ENCODE measurements around the gene MEGF9.
A peak's percentile ranks its signal among the peaks of the same experiment; 100 is the strongest.
"Not testable (repeated sequence)": the region's sequence is repeated elsewhere in the genome, so short reads cannot be mapped to it uniquely, and the experiment has no call there.

Gene MEGF9

GRCh38 chr9:120714088-120714845 lies at the start of gene MEGF9:
Gene MEGF9 (minus strand): TSS chr9:120714470. CDS start chr9:120714358, 112 bp downstream.
- peak within 1 kb of the TSS; percentile 65 for H3K4me3 ChIP-seq (ENCODE audit: low read depth, low read length)

- no peak overlapping the region for H3K4me3 ChIP-seq (ENCODE audit: low read depth, low read length)
These were observed 46.7 kb upstream of the MEGF9 start for GRCh38 chr9:120761006-120761405.

- no peak overlapping the region for H3K4me3 ChIP-seq (ENCODE audit: low read depth, low read length)
These were observed 45.6 kb upstream of the MEGF9 start for GRCh38 chr9:120759755-120760400.

GRCh38 chr9:120758544-120758943 lies 44.3 kb upstream of the MEGF9 start:
- H3K4me3 ChIP-seq (ENCODE audit: low read depth, low read length), result no peak overlapping the region

- no peak overlapping the region for H3K4me3 ChIP-seq (ENCODE audit: low read depth, low read length)
These were observed 43.0 kb upstream of the MEGF9 start for GRCh38 chr9:120757026-120757913.

GRCh38 chr9:120756531-120756930 lies 42.3 kb upstream of the MEGF9 start:
- no peak overlapping the region for H3K4me3 ChIP-seq (ENCODE audit: low read depth, low read length)

- no peak overlapping the region for H3K4me3 ChIP-seq (ENCODE audit: low read depth, low read length)
These were observed 41.7 kb upstream of the MEGF9 start for GRCh38 chr9:120755810-120756434.

GRCh38 chr9:120755044-120755443 lies 40.8 kb upstream of the MEGF9 start:
- H3K4me3 ChIP-seq (ENCODE audit: low read depth, low read length), result no peak overlapping the region

- H3K4me3 ChIP-seq (ENCODE audit: low read depth, low read length), result no peak overlapping the region
These were observed 36.2 kb upstream of the MEGF9 start for GRCh38 chr9:120750421-120750820.

GRCh38 chr9:120746366-120746765 lies 32.1 kb upstream of the MEGF9 start:
- H3K4me3 ChIP-seq (ENCODE audit: low read depth, low read length), result not testable (repeated sequence)

GRCh38 chr9:120745278-120745677 lies 31.0 kb upstream of the MEGF9 start:
- no peak overlapping the region for H3K4me3 ChIP-seq (ENCODE audit: low read depth, low read length)

GRCh38 chr9:120742951-120743416 lies 28.7 kb upstream of the MEGF9 start:
- H3K4me3 ChIP-seq (ENCODE audit: low read depth, low read length), result no peak overlapping the region

GRCh38 chr9:120741701-120742100 lies 27.4 kb upstream of the MEGF9 start:
- no peak overlapping the region for H3K4me3 ChIP-seq (ENCODE audit: low read depth, low read length)

- H3K4me3 ChIP-seq (ENCODE audit: low read depth, low read length), result no peak overlapping the region
These were observed 26.9 kb upstream of the MEGF9 start for GRCh38 chr9:120741191-120741590.

- no peak overlapping the region for H3K4me3 ChIP-seq (ENCODE audit: low read depth, low read length)
These were observed 25.9 kb upstream of the MEGF9 start for GRCh38 chr9:120740132-120740531.

GRCh38 chr9:120737416-120738165 lies 23.3 kb upstream of the MEGF9 start:
- no peak overlapping the region for H3K4me3 ChIP-seq (ENCODE audit: low read depth, low read length)

- no peak overlapping the region for H3K4me3 ChIP-seq (ENCODE audit: low read depth, low read length)
These were observed 22.6 kb upstream of the MEGF9 start for GRCh38 chr9:120736881-120737280.

- H3K4me3 ChIP-seq (ENCODE audit: low read depth, low read length), result no peak overlapping the region
These were observed 21.3 kb upstream of the MEGF9 start for GRCh38 chr9:120735415-120736126.

GRCh38 chr9:120734607-120735410 lies 20.5 kb upstream of the MEGF9 start:
- no peak overlapping the region for H3K4me3 ChIP-seq (ENCODE audit: low read depth, low read length)

Data from iPS-11a (cell line).